HepG2 (cell line): ENCODE results near the gene APOL4. TPM values are rescaled to one million over a fixed set of nuclear protein-coding genes. Genes with fewer than 3 reads are reported as not detected.

Experiments
- ATAC-seq: fragments of 200-7000 bp; cut with Tn5 transposase; 3 replicates; pipeline ENCODE4 v1.9.1; 2020; ENCODE audit warnings: mild to moderate bottlenecking, moderate library complexity
- BruUV-seq: library from RNA; stranded (reverse); fragments of 400-500 nt; replicated peaks from 2 replicates; lab custom pipeline; 2021; lab: Mats Ljungman, UMichigan
- CTCF ChIA-PET: fragments of 300-600 bp; formaldehyde crosslinking; extraction: SDS; loops from one replicate; lab custom pipeline; 2021; ENCODE audit warnings: low total read pairs, inconsistent platforms, low intra/inter-chr PET ratio; lab: Yijun Ruan, JAX
- POLR2A ChIA-PET: fragments of 350-600 bp; sonication (Branson Sonifier 250); formaldehyde crosslinking; loops from one replicate; lab custom pipeline; 2020; ENCODE audit warnings: antibody characterized with exemption, inconsistent platforms; lab: Yijun Ruan, JAX
- DNase-seq: peaks from one replicate; pipeline ENCODE4 v3.0.0-alpha.2; 2015; ENCODE audit warnings: low spot score
- FAIRE-seq: peaks from 3 replicates; lab custom pipeline; 2011; peaks lifted over from hg19 to GRCh38; lab: Jason Lieb, UNC
- H2AFZ ChIP-seq: one replicate; pipeline ENCODE4 v1.6.1; 2011; ENCODE audit warnings: low read length, inconsistent platforms
- H3K27ac ChIP-seq: fragments of 300-600 bp; 3 replicates; pipeline ENCODE4 v1.8.0; 2011; ENCODE audit warnings: mixed run types, mild to moderate bottlenecking, mixed read lengths, low read length, inconsistent platforms; ENCODE audit not compliant: insufficient read depth; ENCODE audit errors: extremely low read length
- H3K27me3 ChIP-seq, 2 experiments: fragments of 200-600 bp in 1 of 2; 2 replicates in 1 of 2; 3 replicates in 1 of 2; pipeline versions ENCODE4 v1.6.0 to v1.8.0; 2011; ENCODE audit warnings: low read length in 2 of 2, mild to moderate bottlenecking in 2 of 2, moderate library complexity in 2 of 2, inconsistent platforms in 1 of 2; ENCODE audit not compliant: insufficient read depth in 2 of 2, control insufficient read depth in 1 of 2
- H3K36me3 ChIP-seq, 2 experiments: fragments of 200-600 bp in 1 of 2; replicated peaks in 1 of 2; 2 replicates in 1 of 2; 3 replicates in 1 of 2; pipeline versions ENCODE4 v1.5.1 to v1.8.0; 2011; ENCODE audit warnings: low read length in 2 of 2, inconsistent platforms in 1 of 2; ENCODE audit not compliant: insufficient read depth in 2 of 2, control insufficient read depth in 1 of 2
- H3K4me1 ChIP-seq: 2 replicates; pipeline ENCODE4 v1.5.1; 2012; ENCODE audit warnings: low read length, inconsistent platforms; ENCODE audit not compliant: insufficient read depth
- H3K4me2 ChIP-seq: 2 replicates; pipeline ENCODE4 v1.6.0; 2011; ENCODE audit warnings: low read depth, low read length, inconsistent platforms
- H3K4me3 ChIP-seq, 3 experiments: fragments of 200-600 bp in 1 of 3; sonication (generic), shearing (Covaris generic) in 1 of 3; replicated peaks in 1 of 3; 2 replicates each; pipeline ENCODE4 v1.5.1; 2011 to 2016; ENCODE audit warnings: low read length in 3 of 3, inconsistent platforms in 2 of 3, low read depth in 2 of 3, mild to moderate bottlenecking in 2 of 3, control low read depth in 1 of 3, mixed read lengths in 1 of 3; ENCODE audit not compliant: insufficient read depth in 1 of 3
- H3K79me2 ChIP-seq: one replicate; pipeline ENCODE4 v1.6.1; 2011; ENCODE audit warnings: low read length, inconsistent platforms; ENCODE audit not compliant: insufficient read depth
- H3K9ac ChIP-seq: 2 replicates; pipeline ENCODE4 v1.6.0; 2011; ENCODE audit warnings: mild to moderate bottlenecking, low read depth, low read length, inconsistent platforms; ENCODE audit not compliant: insufficient read depth
- H3K9me3 ChIP-seq: 2 replicates; pipeline ENCODE4 v1.5.1; 2012; ENCODE audit warnings: mild to moderate bottlenecking, low read length
- H4K20me1 ChIP-seq: 2 replicates; pipeline ENCODE4 v1.6.0; 2011; ENCODE audit warnings: inconsistent platforms, mild to moderate bottlenecking, low read length, moderate library complexity; ENCODE audit not compliant: insufficient read depth
- NFE2L2 ChIP-seq: fragments of 150-350 bp; IDR thresholded peaks from 2 replicates; pipeline ENCODE4 v1.6.1; 2014; ENCODE audit warnings: low read length
- NONO ChIP-seq, 2 experiments: fragments of 450-650 bp in 1 of 2; sonication (generic) in 1 of 2; formaldehyde crosslinking in 1 of 2; IDR thresholded peaks in 1 of 2; conservative IDR thresholded peaks in 1 of 2; 2 replicates each; pipeline versions ENCODE4 v1.6.1 to v1.8.0; 2017 to 2022; ENCODE audit warnings: mild to moderate bottlenecking in 1 of 2, missing genetic modification reagents in 1 of 2, moderate library complexity in 1 of 2
- ZNF44 ChIP-seq: sonication (generic); formaldehyde crosslinking; IDR thresholded peaks from 2 replicates; pipeline ENCODE4 v1.5.1; 2020; ENCODE audit warnings: mild to moderate bottlenecking, missing genetic modification reagents
- ZNF572 ChIP-seq: sonication (generic); formaldehyde crosslinking; IDR thresholded peaks from 2 replicates; pipeline ENCODE4 v1.5.1; 2020; ENCODE audit warnings: mild to moderate bottlenecking, missing genetic modification reagents
- ZNF768 ChIP-seq: sonication (generic); formaldehyde crosslinking; IDR thresholded peaks from 2 replicates; pipeline ENCODE4 v1.4.0; 2020; ENCODE audit warnings: missing genetic modification reagents
- WGBS: methylation state at CpG from one replicate; pipeline ENCODE4 v1.1.6; 2017; ENCODE audit warnings: low lambda C conversion rate; 5-methylcytosine and 5-hydroxymethylcytosine counted together
- in situ Hi-C: cut with HindIII; loops from 2 replicates; pipeline ENCODE4 v1.10.0; 2017; ENCODE audit warnings: low pct_unique_long_range_greater_than_20kb; ENCODE audit not compliant: extremely low pct_ligation_motif_present
- intact Hi-C: fragments of 100-400 bp; cut with micrococcal nuclease; formaldehyde crosslinking; loops from one replicate; pipeline ENCODE4 v1.10.0; 2022; ENCODE audit not compliant: unreplicated experiment
- polyA plus RNA-seq, 8 experiments: library from polyadenylated mRNA; depleted of rRNA in 3 of 8; stranded (reverse) in 7 of 8; unstranded in 1 of 8; fragments of >200 nt; fragmentation: Illumina TruSeq in 4 of 8; extraction: Trizol in 4 of 8; gene quantifications; 2 replicates each; pipeline versions ENCODE4 v1.2.1 to v1.2.3, GENCODE V29; 2011 to 2016; ENCODE audit warnings: low read depth in 4 of 8, missing spikeins in 1 of 8, mixed read lengths in 1 of 8; ENCODE audit not compliant: insufficient read depth in 1 of 8
- total RNA-seq, 5 experiments: library from RNA; depleted of rRNA; stranded (reverse); fragments of >200 nt; fragmentation: Illumina TruSeq; extraction: Trizol; gene quantifications; 2 replicates each; pipeline ENCODE4 v1.2.3, GENCODE V29; 2016; ENCODE audit warnings: low read depth in 1 of 5
- TF ChIP-seq, protein P1 (sequence below): sonication (generic); formaldehyde crosslinking; IDR thresholded peaks from 2 replicates; pipeline ENCODE4 v1.5.1; 2020; ENCODE audit warnings: mild to moderate bottlenecking, missing genetic modification reagents, moderate library complexity
- TF ChIP-seq, protein P2 (sequence below): sonication (generic); formaldehyde crosslinking; IDR thresholded peaks from 2 replicates; pipeline ENCODE4 v1.4.0; 2020; ENCODE audit warnings: missing genetic modification reagents
- TF ChIP-seq, protein P3 (sequence below): sonication (generic); formaldehyde crosslinking; IDR thresholded peaks from 2 replicates; pipeline ENCODE4 v1.5.0; 2020; ENCODE audit warnings: missing genetic modification reagents, mild to moderate bottlenecking, borderline replicate concordance

The APOL4 gene
- total and polyA plus RNA-seq, 2 of the 13 experiments (the other 11 are each of a cell fraction or from before 2014, with no cell fraction given), result 0.77 to 2.8 TPM

DNA sequence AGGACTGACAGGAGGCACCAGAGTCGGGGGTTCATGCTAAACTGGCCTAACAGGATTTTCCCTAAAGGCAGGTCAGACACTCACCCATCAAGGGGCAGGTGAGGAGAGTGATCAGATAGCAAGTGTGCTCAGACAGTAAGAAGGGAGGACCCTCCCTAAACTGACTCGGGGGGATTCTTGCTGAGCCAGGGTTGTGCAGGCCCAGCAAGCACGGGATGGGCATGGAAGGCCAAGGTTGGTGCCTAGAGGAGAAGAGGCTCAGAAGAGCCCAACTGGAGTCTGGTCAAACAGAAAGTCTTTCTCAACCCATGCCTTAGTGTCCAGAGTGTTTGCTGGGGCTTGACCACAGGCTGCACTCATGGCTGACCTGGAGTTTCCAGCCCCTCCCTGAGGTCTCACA, 45.1 kb upstream of the APOL4 start:
- no TSS peak for BruUV-seq
- ChIA-PET POLR2A (no interaction called here), CTCF (no interaction called here)
- no peaks in the 10 kb centered on the region for H3K79me2 ChIP-seq
- H3K9ac ChIP-seq, result no peak overlapping the region
- in situ Hi-C loops (no loop called here), intact Hi-C loops (no loop called here)
- no peak overlapping the region for H3K4me3 ChIP-seq
- H3K27ac ChIP-seq, result no peak overlapping the region
- 72% methylated on average over 3 of the region's 3 CpGs for WGBS
- no peaks in the 10 kb centered on the region for H3K9me3 ChIP-seq
- TF ChIP-seq ZNF572 (no peak), ZNF44 (no peak)
- TF ChIP-seq, protein P1, sequence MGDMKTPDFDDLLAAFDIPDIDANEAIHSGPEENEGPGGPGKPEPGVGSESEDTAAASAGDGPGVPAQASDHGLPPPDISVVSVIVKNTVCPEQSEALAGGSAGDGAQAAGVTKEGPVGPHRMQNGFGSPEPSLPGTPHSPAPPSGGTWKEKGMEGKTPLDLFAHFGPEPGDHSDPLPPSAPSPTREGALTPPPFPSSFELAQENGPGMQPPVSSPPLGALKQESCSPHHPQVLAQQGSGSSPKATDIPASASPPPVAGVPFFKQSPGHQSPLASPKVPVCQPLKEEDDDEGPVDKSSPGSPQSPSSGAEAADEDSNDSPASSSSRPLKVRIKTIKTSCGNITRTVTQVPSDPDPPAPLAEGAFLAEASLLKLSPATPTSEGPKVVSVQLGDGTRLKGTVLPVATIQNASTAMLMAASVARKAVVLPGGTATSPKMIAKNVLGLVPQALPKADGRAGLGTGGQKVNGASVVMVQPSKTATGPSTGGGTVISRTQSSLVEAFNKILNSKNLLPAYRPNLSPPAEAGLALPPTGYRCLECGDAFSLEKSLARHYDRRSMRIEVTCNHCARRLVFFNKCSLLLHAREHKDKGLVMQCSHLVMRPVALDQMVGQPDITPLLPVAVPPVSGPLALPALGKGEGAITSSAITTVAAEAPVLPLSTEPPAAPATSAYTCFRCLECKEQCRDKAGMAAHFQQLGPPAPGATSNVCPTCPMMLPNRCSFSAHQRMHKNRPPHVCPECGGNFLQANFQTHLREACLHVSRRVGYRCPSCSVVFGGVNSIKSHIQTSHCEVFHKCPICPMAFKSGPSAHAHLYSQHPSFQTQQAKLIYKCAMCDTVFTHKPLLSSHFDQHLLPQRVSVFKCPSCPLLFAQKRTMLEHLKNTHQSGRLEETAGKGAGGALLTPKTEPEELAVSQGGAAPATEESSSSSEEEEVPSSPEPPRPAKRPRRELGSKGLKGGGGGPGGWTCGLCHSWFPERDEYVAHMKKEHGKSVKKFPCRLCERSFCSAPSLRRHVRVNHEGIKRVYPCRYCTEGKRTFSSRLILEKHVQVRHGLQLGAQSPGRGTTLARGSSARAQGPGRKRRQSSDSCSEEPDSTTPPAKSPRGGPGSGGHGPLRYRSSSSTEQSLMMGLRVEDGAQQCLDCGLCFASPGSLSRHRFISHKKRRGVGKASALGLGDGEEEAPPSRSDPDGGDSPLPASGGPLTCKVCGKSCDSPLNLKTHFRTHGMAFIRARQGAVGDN (CRISPR knock-in tag), result 0 out of 2 replicates have a peak, but pooled peaks have one; percentile 18
- ATAC-seq, result no peak
- no peak overlapping the region for H3K4me2 ChIP-seq
- no peak overlapping the region for H2AFZ ChIP-seq
- DNase-seq, result no peak
- H4K20me1 ChIP-seq, result no peaks in the 10 kb centered on the region
- FAIRE-seq, result no peak
- no peaks in the 10 kb centered on the region for H3K27me3 ChIP-seq
- no peaks in the 10 kb centered on the region for H3K36me3 ChIP-seq
- peaks cover 60% of the 10 kb centered on the region for H3K4me1 ChIP-seq

DNA sequence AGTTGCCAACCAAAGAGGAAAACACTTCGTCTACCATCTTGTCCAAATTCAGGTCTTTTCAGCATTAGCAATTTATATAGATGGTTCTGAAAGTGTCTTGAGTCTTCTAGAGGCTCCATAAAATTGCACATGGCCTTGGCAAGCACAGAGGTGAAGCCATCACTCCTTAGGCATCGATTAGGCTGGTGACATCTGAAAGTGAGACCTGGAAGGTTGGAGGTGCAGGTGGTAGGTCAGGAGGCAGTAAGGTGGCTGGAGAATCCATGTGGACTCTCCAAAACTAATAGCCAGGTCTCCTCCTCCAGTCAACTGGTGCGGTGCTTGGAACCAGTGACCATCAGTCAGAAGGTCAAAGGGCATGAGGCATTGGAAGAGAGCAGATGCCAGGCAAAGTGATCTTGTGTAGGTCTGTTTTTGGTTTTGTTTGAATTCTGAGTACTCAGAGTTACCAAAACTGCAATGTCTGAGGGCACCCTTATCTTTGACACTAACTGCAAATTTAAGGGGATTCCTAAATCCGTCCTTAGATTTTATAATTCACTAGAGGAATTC, 44.3 kb upstream of the APOL4 start:
- Histone ChIP-seq H3K27me3 (no peaks in the 10 kb centered on the region), H3K4me3 (no peak overlapping the region), H3K4me2 (no peak overlapping the region), H3K4me1 (peaks cover 52% of the 10 kb centered on the region), H3K36me3 (no peaks in the 10 kb centered on the region), H3K27ac (no peak overlapping the region), H4K20me1 (no peaks in the 10 kb centered on the region), H3K9me3 (no peaks in the 10 kb centered on the region), H3K9ac (no peak overlapping the region), H3K79me2 (no peaks in the 10 kb centered on the region), H2AFZ (no peak overlapping the region)
- CTCF ChIA-PET, result no interaction called here
- intact Hi-C loops, result no loop called here
- FAIRE-seq, result no peak
- BruUV-seq, result no TSS peak
- WGBS, result 62% methylated on average over 4 of the region's 4 CpGs
- ATAC-seq, result no peak
- in situ Hi-C loops, result no loop called here
- POLR2A ChIA-PET, result no interaction called here
- no peak for DNase-seq
- TF ChIP-seq NFE2L2 (no peak), NONO (IDR thresholded peaks at IDR 0.05) (no peak), NONO (CRISPR knock-in tag; conservative IDR thresholded peaks at IDR 0.05) (no peak), ZNF768 (CRISPR knock-in tag) (no peak)
- TF ChIP-seq, protein P2, sequence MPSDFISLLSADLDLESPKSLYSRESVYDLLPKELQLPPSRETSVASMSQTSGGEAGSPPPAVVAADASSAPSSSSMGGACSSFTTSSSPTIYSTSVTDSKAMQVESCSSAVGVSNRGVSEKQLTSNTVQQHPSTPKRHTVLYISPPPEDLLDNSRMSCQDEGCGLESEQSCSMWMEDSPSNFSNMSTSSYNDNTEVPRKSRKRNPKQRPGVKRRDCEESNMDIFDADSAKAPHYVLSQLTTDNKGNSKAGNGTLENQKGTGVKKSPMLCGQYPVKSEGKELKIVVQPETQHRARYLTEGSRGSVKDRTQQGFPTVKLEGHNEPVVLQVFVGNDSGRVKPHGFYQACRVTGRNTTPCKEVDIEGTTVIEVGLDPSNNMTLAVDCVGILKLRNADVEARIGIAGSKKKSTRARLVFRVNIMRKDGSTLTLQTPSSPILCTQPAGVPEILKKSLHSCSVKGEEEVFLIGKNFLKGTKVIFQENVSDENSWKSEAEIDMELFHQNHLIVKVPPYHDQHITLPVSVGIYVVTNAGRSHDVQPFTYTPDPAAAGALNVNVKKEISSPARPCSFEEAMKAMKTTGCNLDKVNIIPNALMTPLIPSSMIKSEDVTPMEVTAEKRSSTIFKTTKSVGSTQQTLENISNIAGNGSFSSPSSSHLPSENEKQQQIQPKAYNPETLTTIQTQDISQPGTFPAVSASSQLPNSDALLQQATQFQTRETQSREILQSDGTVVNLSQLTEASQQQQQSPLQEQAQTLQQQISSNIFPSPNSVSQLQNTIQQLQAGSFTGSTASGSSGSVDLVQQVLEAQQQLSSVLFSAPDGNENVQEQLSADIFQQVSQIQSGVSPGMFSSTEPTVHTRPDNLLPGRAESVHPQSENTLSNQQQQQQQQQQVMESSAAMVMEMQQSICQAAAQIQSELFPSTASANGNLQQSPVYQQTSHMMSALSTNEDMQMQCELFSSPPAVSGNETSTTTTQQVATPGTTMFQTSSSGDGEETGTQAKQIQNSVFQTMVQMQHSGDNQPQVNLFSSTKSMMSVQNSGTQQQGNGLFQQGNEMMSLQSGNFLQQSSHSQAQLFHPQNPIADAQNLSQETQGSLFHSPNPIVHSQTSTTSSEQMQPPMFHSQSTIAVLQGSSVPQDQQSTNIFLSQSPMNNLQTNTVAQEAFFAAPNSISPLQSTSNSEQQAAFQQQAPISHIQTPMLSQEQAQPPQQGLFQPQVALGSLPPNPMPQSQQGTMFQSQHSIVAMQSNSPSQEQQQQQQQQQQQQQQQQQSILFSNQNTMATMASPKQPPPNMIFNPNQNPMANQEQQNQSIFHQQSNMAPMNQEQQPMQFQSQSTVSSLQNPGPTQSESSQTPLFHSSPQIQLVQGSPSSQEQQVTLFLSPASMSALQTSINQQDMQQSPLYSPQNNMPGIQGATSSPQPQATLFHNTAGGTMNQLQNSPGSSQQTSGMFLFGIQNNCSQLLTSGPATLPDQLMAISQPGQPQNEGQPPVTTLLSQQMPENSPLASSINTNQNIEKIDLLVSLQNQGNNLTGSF (CRISPR knock-in tag), result no peak
- TF ChIP-seq, protein P3, sequence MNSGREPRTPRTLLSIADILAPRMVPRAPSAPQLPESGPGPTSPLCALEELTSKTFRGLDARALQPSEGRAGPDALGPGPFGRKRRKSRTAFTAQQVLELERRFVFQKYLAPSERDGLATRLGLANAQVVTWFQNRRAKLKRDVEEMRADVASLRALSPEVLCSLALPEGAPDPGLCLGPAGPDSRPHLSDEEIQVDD (CRISPR knock-in tag), result no peak
